H1 (cell line): ENCODE data around the gene FUNDC2. TPM values are rescaled to one million over a fixed set of nuclear protein-coding genes. Genes with fewer than 3 reads are reported as not detected.
A peak's percentile ranks its signal among the peaks of the same experiment; 100 is the strongest.

Experiments
- CTCF ChIA-PET: fragments of 300-600 bp; sonication (Branson Sonifier 250); formaldehyde crosslinking; loops from one replicate; lab custom pipeline; 2021; ENCODE audit not compliant: partially characterized antibody; lab: Charles Lee
- POLR2A ChIA-PET: fragments of 300-600 bp; sonication (Branson Sonifier 250); formaldehyde crosslinking; loops from one replicate; lab custom pipeline; 2021; ENCODE audit warnings: inconsistent platforms; ENCODE audit not compliant: partially characterized antibody; lab: Charles Lee
- DNase-seq, 2 experiments: peaks; one replicate each; pipeline versions ENCODE4 v3.0.0 to v3.0.0-alpha.2; 2010 to 2022; ENCODE audit warnings: low spot score in 2 of 2, low read depth in 1 of 2, mixed read lengths in 1 of 2
- FAIRE-seq: peaks from 2 replicates; lab custom pipeline; 2011; peaks lifted over from hg19 to GRCh38; lab: Jason Lieb, UNC
- H2AFZ ChIP-seq: 2 replicates; pipeline ENCODE4 v1.8.1; 2012; ENCODE audit warnings: low read length, inconsistent platforms
- H2AK5ac ChIP-seq: 2 replicates; pipeline ENCODE4 v1.6.1; 2013; ENCODE audit warnings: low read depth, low read length
- H2BK120ac ChIP-seq: replicated peaks from 2 replicates; pipeline ENCODE3; 2013; ENCODE audit warnings: low read depth, low read length, inconsistent platforms
- H2BK12ac ChIP-seq: 2 replicates; pipeline ENCODE4 v1.6.1; 2013; ENCODE audit warnings: low read depth, low read length
- H2BK15ac ChIP-seq: 2 replicates; pipeline ENCODE4 v1.6.1; 2013; ENCODE audit warnings: low read length
- H2BK20ac ChIP-seq: 2 replicates; pipeline ENCODE4 v1.6.1; 2013; ENCODE audit warnings: low read length
- H2BK5ac ChIP-seq: 2 replicates; pipeline ENCODE4 v1.6.1; 2013; ENCODE audit warnings: low read depth, low read length
- H3K14ac ChIP-seq: 2 replicates; pipeline ENCODE4 v1.6.1; 2013; ENCODE audit warnings: inconsistent platforms; ENCODE audit not compliant: insufficient read length
- H3K18ac ChIP-seq: 2 replicates; pipeline ENCODE4 v1.6.1; 2013; ENCODE audit warnings: low read length; ENCODE audit errors: extremely low read depth
- H3K23ac ChIP-seq: 2 replicates; pipeline ENCODE4 v1.6.1; 2013; ENCODE audit warnings: inconsistent platforms; ENCODE audit not compliant: insufficient read length
- H3K23me2 ChIP-seq: 2 replicates; pipeline ENCODE4 v1.6.1; 2013; ENCODE audit warnings: low read depth, low read length
- H3K27ac ChIP-seq: 2 replicates; pipeline ENCODE4 v1.6.1; 2011; ENCODE audit warnings: low read depth, low read length, inconsistent platforms
- H3K27me3 ChIP-seq, 4 experiments: replicated peaks in 1 of 4; 1 replicate in 1 of 4; 2 replicates in 3 of 4; pipeline versions ENCODE4 v1.6.1 to v1.8.1; 2011 to 2013; ENCODE audit warnings: low read length in 3 of 4, mild to moderate bottlenecking in 3 of 4, inconsistent platforms in 2 of 4, mixed read lengths in 2 of 4, moderate library complexity in 1 of 4; ENCODE audit not compliant: control insufficient read depth in 3 of 4, insufficient read depth in 3 of 4; ENCODE audit errors: extremely low read depth in 1 of 4
- H3K36me3 ChIP-seq, 4 experiments: 2 replicates each; pipeline versions ENCODE4 v1.6.1 to v1.8.1; 2011 to 2013; ENCODE audit warnings: mild to moderate bottlenecking in 4 of 4, low read length in 3 of 4, moderate library complexity in 2 of 4, control low read depth in 1 of 4, inconsistent platforms in 1 of 4; ENCODE audit not compliant: insufficient read depth in 4 of 4, control insufficient read depth in 2 of 4
- H3K4ac ChIP-seq: replicated peaks from 2 replicates; pipeline ENCODE3; 2013; ENCODE audit warnings: low read length, low read depth, mixed read lengths, inconsistent platforms; ENCODE audit not compliant: insufficient read length
- H3K4me1 ChIP-seq, 4 experiments: replicated peaks in 1 of 4; 1 replicate in 1 of 4; 2 replicates in 3 of 4; pipeline versions ENCODE4 v1.6.1 to v1.8.1; 2011 to 2013; ENCODE audit warnings: low read length in 3 of 4, inconsistent platforms in 2 of 4, mixed read lengths in 1 of 4; ENCODE audit not compliant: insufficient read depth in 4 of 4, control insufficient read depth in 3 of 4
- H3K4me2 ChIP-seq, 2 experiments: 2 replicates each; pipeline versions ENCODE4 v1.6.1 to v1.8.1; 2011 to 2013; ENCODE audit warnings: low read depth in 2 of 2, low read length in 2 of 2, control low read depth in 1 of 2, inconsistent platforms in 1 of 2, mild to moderate bottlenecking in 1 of 2; ENCODE audit not compliant: insufficient read depth in 1 of 2
- H3K4me3 ChIP-seq, 4 experiments: fragments of 200-600, 300-600 bp in 1 of 4; sonication (generic), shearing (Covaris generic), sonication (Bioruptor Twin) in 1 of 4; 2 replicates each; pipeline versions ENCODE4 v1.5.1 to v1.8.1; 2011 to 2016; ENCODE audit warnings: low read length in 4 of 4, low read depth in 3 of 4, control low read depth in 2 of 4, inconsistent platforms in 2 of 4, mild to moderate bottlenecking in 2 of 4, mixed read lengths in 1 of 4, moderate library complexity in 1 of 4; ENCODE audit not compliant: insufficient read depth in 2 of 4; ENCODE audit errors: extremely low read depth in 1 of 4
- H3K56ac ChIP-seq: replicated peaks from 2 replicates; pipeline ENCODE3; 2013; ENCODE audit warnings: low read depth, mild to moderate bottlenecking, mixed read lengths, low read length, inconsistent platforms; ENCODE audit not compliant: insufficient read length
- H3K79me1 ChIP-seq: 2 replicates; pipeline ENCODE4 v1.6.1; 2013; ENCODE audit warnings: low read depth, low read length, control low read depth
- H3K79me2 ChIP-seq, 2 experiments: 2 replicates each; pipeline versions ENCODE4 v1.6.1 to v1.8.1; 2012 to 2013; ENCODE audit warnings: low read length in 2 of 2, mild to moderate bottlenecking in 2 of 2, inconsistent platforms in 1 of 2; ENCODE audit not compliant: insufficient read depth in 2 of 2, control insufficient read depth in 1 of 2
- H3K9ac ChIP-seq, 4 experiments: replicated peaks in 1 of 4; 1 replicate in 1 of 4; 2 replicates in 3 of 4; pipeline versions ENCODE4 v1.6.1 to v1.8.1; 2011 to 2013; ENCODE audit warnings: low read depth in 3 of 4, low read length in 3 of 4, control low read depth in 2 of 4, mild to moderate bottlenecking in 2 of 4, moderate library complexity in 2 of 4, inconsistent platforms in 1 of 4; ENCODE audit errors: extremely low read depth in 1 of 4
- H3K9me3 ChIP-seq, 2 experiments: 2 replicates each; pipeline versions ENCODE4 v1.6.1 to v1.8.1; 2012 to 2013; ENCODE audit warnings: mild to moderate bottlenecking in 2 of 2, moderate library complexity in 2 of 2, control low read depth in 1 of 2, inconsistent platforms in 1 of 2, low read depth in 1 of 2, low read length in 1 of 2, mixed read lengths in 1 of 2; ENCODE audit not compliant: insufficient read depth in 2 of 2
- H4K20me1 ChIP-seq, 2 experiments: replicated peaks in 1 of 2; 2 replicates each; pipeline versions ENCODE3 to v1.8.1; 2011 to 2013; ENCODE audit warnings: inconsistent platforms in 2 of 2, low read length in 2 of 2, mild to moderate bottlenecking in 1 of 2; ENCODE audit not compliant: insufficient read depth in 2 of 2, control insufficient read depth in 1 of 2
- H4K5ac ChIP-seq: 2 replicates; pipeline ENCODE4 v1.6.1; 2013; ENCODE audit warnings: low read length, low read depth, mixed read lengths, inconsistent platforms; ENCODE audit not compliant: insufficient read length
- H4K8ac ChIP-seq: 2 replicates; pipeline ENCODE4 v1.8.0; 2013; ENCODE audit warnings: mild to moderate bottlenecking, moderate library complexity, low read length, inconsistent platforms; ENCODE audit not compliant: insufficient read depth; ENCODE audit errors: extremely low read depth
- H4K91ac ChIP-seq: replicated peaks from 2 replicates; pipeline ENCODE3; 2013; ENCODE audit warnings: low read length, mixed read lengths, inconsistent platforms; ENCODE audit not compliant: insufficient read length
- ATF3 ChIP-seq: IDR thresholded peaks from 2 replicates; pipeline ENCODE4 v1.6.1; 2011; ENCODE audit warnings: low read depth, mild to moderate bottlenecking, low read length; ENCODE audit not compliant: insufficient read depth
- CHD1 ChIP-seq: IDR thresholded peaks from 2 replicates; pipeline ENCODE4 v1.6.1; 2012; ENCODE audit warnings: low read depth, low read length, improper control_type of control experiment
- CHD2 ChIP-seq: IDR thresholded peaks from 2 replicates; pipeline ENCODE4 v1.6.1; 2012; ENCODE audit warnings: low read length, improper control_type of control experiment
- GABPA ChIP-seq: IDR thresholded peaks from 2 replicates; pipeline ENCODE4 v1.6.1; 2011; ENCODE audit warnings: mild to moderate bottlenecking, low read length, moderate library complexity, borderline replicate concordance; ENCODE audit not compliant: insufficient read depth
- HDAC6 ChIP-seq: IDR thresholded peaks from one replicate; pipeline ENCODE4 v1.7.1; 2012; ENCODE audit warnings: low read depth, mild to moderate bottlenecking, inconsistent platforms, low read length, moderate library complexity
- RAD21 ChIP-seq, 2 experiments: IDR thresholded peaks in 1 of 2; conservative IDR thresholded peaks in 1 of 2; 2 replicates each; pipeline ENCODE4 v1.6.1; 2011; ENCODE audit warnings: low read depth in 2 of 2, low read length in 2 of 2, improper control_type of control experiment in 1 of 2, inconsistent platforms in 1 of 2, mild to moderate bottlenecking in 1 of 2, moderate library complexity in 1 of 2
- RBBP5 ChIP-seq: IDR thresholded peaks from 2 replicates; pipeline ENCODE4 v1.7.1; 2012; ENCODE audit warnings: low read depth, mild to moderate bottlenecking, inconsistent platforms, low read length, moderate library complexity, borderline replicate concordance
- YY1 ChIP-seq: IDR thresholded peaks from 2 replicates; pipeline ENCODE4 v1.6.1; 2011; ENCODE audit warnings: low read depth, mild to moderate bottlenecking, low read length
- whole genome bisulfite sequencing, 2 experiments: shearing (Covaris generic) in 1 of 2; methylation state at CpG; one replicate each; pipeline versions ENCODE4 v1.1.6 to v1.1.7; 2013 to 2015; ENCODE audit warnings: low lambda C conversion rate in 2 of 2, mixed read lengths in 2 of 2, inconsistent platforms in 1 of 2, low coverage in 1 of 2, missing lambda C conversion rate in 1 of 2; ENCODE audit not compliant: insufficient replicate concordance in 2 of 2, insufficient coverage in 1 of 2, insufficient read length in 1 of 2; ENCODE audit errors: extremely low coverage in 1 of 2, missing lambda C conversion rate in 1 of 2; 5-methylcytosine and 5-hydroxymethylcytosine counted together
- polyA plus RNA-seq, 7 experiments: library from polyadenylated mRNA; depleted of rRNA in 3 of 7; stranded (reverse) in 5 of 7; unstranded in 2 of 7; fragments of >200 nt in 5 of 7; fragments of 200-250 nt in 2 of 7; gene quantifications; 1 replicate in 5 of 7; 2 replicates in 1 of 7; 4 replicates in 1 of 7; pipeline versions ENCODE4 v1.2.1 to v1.2.3, GENCODE V29; 2011 to 2013; ENCODE audit warnings: missing spikeins in 2 of 7, mixed read lengths in 2 of 7
- total RNA-seq: library from RNA; stranded (reverse); fragmentation: NEBNext Ultra II Directional; extraction: Animal tissue kit (Norgen Biotek cat#: 25700); gene quantifications from 2 replicates; pipeline ENCODE4 v1.2.1, GENCODE V29; 2021
- TF ChIP-seq, protein P1 (sequence below): IDR thresholded peaks from 2 replicates; pipeline ENCODE4 v1.6.1; 2011; ENCODE audit warnings: low read length, improper control_type of control experiment

Gene FUNDC2
- total and polyA plus RNA-seq, 2 of the 8 experiments (the other 6 are each of a cell fraction or from before 2014, with no cell fraction given): 67.7 to 93.7 TPM

DNA sequence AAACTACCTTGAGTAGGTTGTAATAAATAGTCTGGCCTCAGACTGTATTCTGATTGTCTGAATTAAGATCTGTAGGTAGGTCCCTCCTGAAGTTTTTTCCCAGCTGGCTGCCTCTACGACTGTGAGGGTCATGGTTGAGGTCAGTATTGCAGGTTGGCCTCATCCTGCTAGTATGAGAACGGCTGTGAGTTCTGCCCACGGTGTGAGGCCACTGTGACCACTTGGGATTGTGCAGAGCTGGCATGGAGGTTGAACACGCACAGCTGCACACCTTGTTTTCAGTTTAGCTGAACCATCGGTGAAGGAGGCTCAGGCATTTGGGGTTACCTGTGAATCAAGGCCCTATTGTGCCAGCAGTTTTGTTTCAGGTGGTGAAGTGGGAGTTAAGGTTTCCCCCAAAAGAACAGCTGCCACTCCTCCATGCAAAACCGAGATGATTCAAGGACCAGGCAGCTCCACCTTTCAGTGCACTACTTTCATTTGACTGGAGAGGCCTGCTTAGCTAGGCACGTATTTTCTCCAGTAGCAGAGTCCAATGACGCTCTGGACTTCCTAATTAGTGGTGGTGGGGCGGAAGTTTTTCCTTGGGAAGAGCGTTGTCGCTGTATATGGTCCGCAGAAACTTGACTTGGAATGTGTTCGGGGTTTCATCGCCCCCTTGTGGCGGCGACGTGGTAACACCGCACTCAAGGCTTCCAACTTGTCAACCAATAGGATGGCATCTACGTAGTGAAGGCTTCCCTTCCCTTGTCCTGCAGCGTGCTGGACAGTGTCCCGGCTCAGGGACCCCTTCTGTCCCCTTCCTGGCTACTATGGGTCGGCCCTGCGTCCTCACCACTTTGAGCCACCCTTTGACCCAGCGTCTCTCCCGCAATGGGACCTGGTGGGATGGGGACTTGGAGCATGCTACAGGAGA lies 30.5 kb downstream of the FUNDC2 start:
- Histone ChIP-seq H3K4me3 (peak overlapping the region in 1 of 4 experiments; percentile 46; a peak in 1 of 8 replicates), H3K27ac (no peak overlapping the region), H4K91ac (no peak overlapping the region), H4K8ac (peak overlapping the region; percentile 75), H2BK5ac (no peak overlapping the region), H2AK5ac (no peak overlapping the region), H3K14ac (no peak overlapping the region), H3K9ac (peak overlapping the region in 1 of 4 experiments; percentile 43; a peak in 4 of 7 replicates), H2AFZ (peak overlapping the region; percentile 92), H2BK12ac (no peak overlapping the region), H2BK20ac (no peak overlapping the region), H3K4me1 (no peaks in the 10 kb centered on the region), H3K23ac (no peak overlapping the region), H3K56ac (no peak overlapping the region), H3K36me3 (peaks cover 0 to 7% (median 0%) of the 10 kb centered on the region in 4 experiments; a peak in 2 of 8 replicates), H3K79me1 (no peaks in the 10 kb centered on the region), H3K9me3 (no peaks in the 10 kb centered on the region), H2BK15ac (no peak overlapping the region), H3K23me2 (no peaks in the 10 kb centered on the region), H3K18ac (no peak overlapping the region), H3K27me3 (no peaks in the 10 kb centered on the region), H3K4ac (no peak overlapping the region), H3K4me2 (peak overlapping the region; percentile 35 to 61), H4K20me1 (no peaks in the 10 kb centered on the region), H2BK120ac (no peak overlapping the region), H4K5ac (no peak overlapping the region), H3K79me2 (no peaks in the 10 kb centered on the region)
- CTCF ChIA-PET: interaction anchor here (0.5 to 3.8 kb wide), 7 partner anchors 8 to 223 kb away, joined by 3 to 30 read pairs (median 6); partner anchors contain the start of gene BRCC3
- POLR2A ChIA-PET: interaction anchor here (1.0 to 1.3 kb wide), 2 partner anchors 9 to 24 kb away, joined by 3 read pairs; no protein-coding TSS in a partner anchor
- DNase-seq: peak; percentile 63 to 65
- FAIRE-seq: peak; percentile 100
- 48% methylated on average over 14 of the region's 25 CpGs; no CpG with 5 or more reads in 1 of the 2 experiments for WGBS, 2 experiments
- no peak for TF ChIP-seq GABPA
- TF ChIP-seq ATF3: no peak
- no peak for TF ChIP-seq HDAC6
- no peak for TF ChIP-seq YY1
- TF ChIP-seq RAD21 (IDR thresholded peaks at IDR 0.05 in 1 of 2, conservative IDR thresholded peaks at IDR 0.05 in 1 of 2; ENCODE audit: low read depth in 2 of 2, low read length in 2 of 2): peak; percentile 57 to 58
- no peak for TF ChIP-seq CHD2
- no peak for TF ChIP-seq CHD1
- no peak for TF ChIP-seq RBBP5
- TF ChIP-seq, protein P1, sequence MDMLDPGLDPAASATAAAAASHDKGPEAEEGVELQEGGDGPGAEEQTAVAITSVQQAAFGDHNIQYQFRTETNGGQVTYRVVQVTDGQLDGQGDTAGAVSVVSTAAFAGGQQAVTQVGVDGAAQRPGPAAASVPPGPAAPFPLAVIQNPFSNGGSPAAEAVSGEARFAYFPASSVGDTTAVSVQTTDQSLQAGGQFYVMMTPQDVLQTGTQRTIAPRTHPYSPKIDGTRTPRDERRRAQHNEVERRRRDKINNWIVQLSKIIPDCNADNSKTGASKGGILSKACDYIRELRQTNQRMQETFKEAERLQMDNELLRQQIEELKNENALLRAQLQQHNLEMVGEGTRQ: no peak
